Caco-2 (cell line): ENCODE measurements around the gene SH2B3. TPM values are rescaled to one million over a fixed set of nuclear protein-coding genes. Genes with fewer than 3 reads are reported as not detected.

Source experiments
- BruUV-seq: library from RNA; stranded (reverse); fragments of 400-500 nt; replicated peaks from 2 replicates; lab custom pipeline; 2021; lab: Mats Ljungman, UMichigan
- CTCF ChIA-PET: fragments of 300-600 bp; sonication (Branson Sonifier 250); formaldehyde crosslinking; loops from one replicate; lab custom pipeline; 2022; ENCODE audit warnings: antibody characterized with exemption; lab: Charles Lee
- POLR2A ChIA-PET: fragments of 300-600 bp; sonication (Branson Sonifier 250); formaldehyde crosslinking; loops from one replicate; lab custom pipeline; 2022; ENCODE audit warnings: antibody characterized with exemption; lab: Charles Lee
- DNase-seq, 2 experiments: peaks; one replicate each; pipeline versions ENCODE4 v3.0.0 to v3.0.0-alpha.2; 2020 to 2022
- H3K27me3 ChIP-seq: replicated peaks from 2 replicates; pipeline ENCODE4 v1.6.0; 2011; ENCODE audit warnings: low read length; ENCODE audit not compliant: control insufficient read depth, insufficient read depth
- H3K36me3 ChIP-seq: 2 replicates; pipeline ENCODE4 v1.5.1; 2011; ENCODE audit warnings: low read length; ENCODE audit not compliant: control insufficient read depth, insufficient read depth
- H3K4me1 ChIP-seq: fragments of 250-450 bp; sonication (Bioruptor Pico); 2 replicates; pipeline ENCODE4 v1.5.1; 2020; ENCODE audit warnings: mild to moderate bottlenecking
- H3K4me3 ChIP-seq: 2 replicates; pipeline ENCODE4 v1.5.1; 2011; ENCODE audit warnings: low read depth, mild to moderate bottlenecking, control low read depth, low read length
- H3K9me3 ChIP-seq: fragments of 250-450 bp; sonication (Bioruptor Pico); 2 replicates; pipeline ENCODE4 v1.5.1; 2020; ENCODE audit warnings: mild to moderate bottlenecking, moderate library complexity
- H3K27ac Mint-ChIP-seq: one replicate; pipeline ENCODE4 v1.8.0; 2022; ENCODE audit warnings: mixed read lengths; ENCODE audit not compliant: unreplicated experiment
- H3K27me3 Mint-ChIP-seq: one replicate; pipeline ENCODE4 v1.8.0; 2022; ENCODE audit warnings: mixed read lengths; ENCODE audit not compliant: insufficient read depth, unreplicated experiment
- H3K36me3 Mint-ChIP-seq: one replicate; pipeline ENCODE4 v1.8.0; 2022; ENCODE audit warnings: mild to moderate bottlenecking, mixed read lengths; ENCODE audit not compliant: insufficient read depth, unreplicated experiment
- H3K4me1 Mint-ChIP-seq: one replicate; pipeline ENCODE4 v1.8.0; 2022; ENCODE audit warnings: low read depth, mixed read lengths; ENCODE audit not compliant: unreplicated experiment
- H3K4me3 Mint-ChIP-seq: one replicate; pipeline ENCODE4 v1.8.0; 2022; ENCODE audit warnings: mild to moderate bottlenecking, moderate library complexity, mixed read lengths; ENCODE audit not compliant: unreplicated experiment
- H3K9me3 Mint-ChIP-seq: one replicate; pipeline ENCODE4 v1.8.0; 2022; ENCODE audit warnings: mixed read lengths; ENCODE audit not compliant: unreplicated experiment
- CTCF ChIP-seq, 2 experiments: fragments of 200-600 bp in 1 of 2; IDR thresholded peaks; 1 replicate in 1 of 2; 2 replicates in 1 of 2; pipeline versions ENCODE4 v1.5.1 to v1.8.0; 2011 to 2022; ENCODE audit warnings: antibody characterized with exemption in 1 of 2, control low read depth in 1 of 2, inconsistent platforms in 1 of 2, low read depth in 1 of 2, low read length in 1 of 2, mild to moderate bottlenecking in 1 of 2, moderate library complexity in 1 of 2; ENCODE audit not compliant: insufficient read depth in 1 of 2, severe bottlenecking in 1 of 2, unreplicated experiment in 1 of 2
- intact Hi-C: fragments of 100-400 bp; cut with micrococcal nuclease; formaldehyde crosslinking; loops from one replicate; pipeline ENCODE4 v1.10.0; 2022; ENCODE audit not compliant: unreplicated experiment
- total RNA-seq: library from RNA; stranded (reverse); gene quantifications from 2 replicates; pipeline ENCODE4 v1.2.3, GENCODE V29; 2022

The SH2B3 gene
- total RNA-seq, 1 experiment from 2014 or later = 16.1 TPM

- H3K4me3 ChIP-seq = no peak overlapping the region
- no peaks in the 10 kb centered on the region for H3K4me1 Mint-ChIP-seq
- no peaks in the 10 kb centered on the region for H3K9me3 Mint-ChIP-seq
Observed at GRCh38 chr12:111410431-111411184, 4.9 kb downstream of the SH2B3 start.

GRCh38 chr12:111411185-111411764, 5.6 kb downstream of the SH2B3 start:
- no TSS peak for BruUV-seq
- Histone ChIP-seq H3K27me3 (no peaks in the 10 kb centered on the region), H3K4me3 (no peak overlapping the region), H3K9me3 (no peaks in the 10 kb centered on the region), H3K36me3 (no peaks in the 10 kb centered on the region), H3K4me1 (peaks cover 7% of the 10 kb centered on the region)
- TF ChIP-seq CTCF (IDR thresholded peaks at IDR 0.05; ENCODE audit: insufficient read depth in 1 of 2, low read depth in 1 of 2, low read length in 1 of 2, severe bottlenecking in 1 of 2, unreplicated experiment in 1 of 2) = no peak
- no peaks in the 10 kb centered on the region for H3K9me3 Mint-ChIP-seq
- CTCF ChIA-PET = interaction anchor here (0.7 to 1.4 kb wide), 2 partner anchors 14 to 122 kb away, joined by 3 to 7 read pairs; no protein-coding TSS in a partner anchor
- DNase-seq = no peak
- no peak overlapping the region for H3K27ac Mint-ChIP-seq
- no peaks in the 10 kb centered on the region for H3K4me1 Mint-ChIP-seq
- intact Hi-C loops = no loop called here
- no peak overlapping the region for H3K4me3 Mint-ChIP-seq
- H3K27me3 Mint-ChIP-seq = no peaks in the 10 kb centered on the region
- peaks cover 5% of the 10 kb centered on the region for H3K36me3 Mint-ChIP-seq
- POLR2A ChIA-PET = no interaction called here

More at GRCh38 chr12:111410431-111411184, 4.9 kb downstream of the SH2B3 start:
- no TSS peak for BruUV-seq
- TF ChIP-seq CTCF (IDR thresholded peaks at IDR 0.05; ENCODE audit: insufficient read depth in 1 of 2, low read depth in 1 of 2, low read length in 1 of 2, severe bottlenecking in 1 of 2, unreplicated experiment in 1 of 2) = no peak
- Mint-ChIP-seq H3K27me3 (no peaks in the 10 kb centered on the region), H3K4me3 (no peak overlapping the region), H3K36me3 (peaks cover 6% of the 10 kb centered on the region), H3K27ac (no peak overlapping the region)
- DNase-seq = no peak
- POLR2A ChIA-PET = no interaction called here
- intact Hi-C loops = no loop called here
- peaks cover 7% of the 10 kb centered on the region for H3K4me1 ChIP-seq
- CTCF ChIA-PET = interaction anchor here (0.7 kb wide), 1 partner anchor 123 kb away, joined by 3 read pairs; no protein-coding TSS in a partner anchor
- H3K27me3 ChIP-seq = no peaks in the 10 kb centered on the region
- no peaks in the 10 kb centered on the region for H3K36me3 ChIP-seq
- no peaks in the 10 kb centered on the region for H3K9me3 ChIP-seq

GRCh38 chr12:111412007-111412829, 6.5 kb downstream of the SH2B3 start:
- Mint-ChIP-seq H3K27me3 (no peaks in the 10 kb centered on the region), H3K4me3 (no peak overlapping the region), H3K36me3 (peaks cover 5% of the 10 kb centered on the region), H3K4me1 (no peaks in the 10 kb centered on the region), H3K27ac (no peak overlapping the region), H3K9me3 (no peaks in the 10 kb centered on the region)
- ChIA-PET POLR2A (no interaction called here), CTCF (interaction anchor here (1.4 kb wide), 1 partner anchor 15 kb away, joined by 7 read pairs; no protein-coding TSS in a partner anchor)
- TF ChIP-seq CTCF (IDR thresholded peaks at IDR 0.05; ENCODE audit: insufficient read depth in 1 of 2, low read depth in 1 of 2, low read length in 1 of 2, severe bottlenecking in 1 of 2, unreplicated experiment in 1 of 2) = no peak
- Histone ChIP-seq H3K4me3 (no peak overlapping the region), H3K27me3 (no peaks in the 10 kb centered on the region), H3K4me1 (no peaks in the 10 kb centered on the region; the same call in 1 of the 2 replicates), H3K36me3 (no peaks in the 10 kb centered on the region), H3K9me3 (no peaks in the 10 kb centered on the region)
- intact Hi-C loops = no loop called here
- DNase-seq = no peak
- BruUV-seq = no TSS peak
